ENCODE results near the gene C7orf57.

Gene C7orf57

GRCh38 chr7:48091506-48092433, 56.4 kb downstream of the C7orf57 start:
- H3K27me3 ChIP-seq = no peaks in the 10 kb centered on the region
- peaks cover 0 to 33% (median 26%) of the 10 kb centered on the region in 3 donors for H3K36me3 ChIP-seq
- intact Hi-C loops (cut with DNase I; ENCODE audit: low total_unique reads) = no loop called here
- no peaks in the 10 kb centered on the region for H3K9me3 ChIP-seq
- no peak for DNase-seq
- H3K4me3 ChIP-seq = no peak overlapping the region
- H3K27ac ChIP-seq = no peak overlapping the region
- H3K4me1 ChIP-seq = peaks cover 3 to 41% (median 38%) of the 10 kb centered on the region in 4 donors
- TF ChIP-seq CTCF (IDR thresholded peaks at IDR 0.05) = no peak

GRCh38 chr7:48094861-48095293, 59.5 kb downstream of the C7orf57 start:
- H3K4me1 ChIP-seq = peaks cover 3 to 23% (median 20%) of the 10 kb centered on the region in 4 donors
- H3K27ac ChIP-seq = peak overlapping the region; percentile 21 to 52
- H3K36me3 ChIP-seq = peaks cover 0 to 49% (median 41%) of the 10 kb centered on the region in 3 donors
- no peak for DNase-seq
- no peak for TF ChIP-seq CTCF (IDR thresholded peaks at IDR 0.05)
- no peaks in the 10 kb centered on the region for H3K27me3 ChIP-seq
- H3K9me3 ChIP-seq = no peaks in the 10 kb centered on the region
- no peak overlapping the region for H3K4me3 ChIP-seq
- intact Hi-C loops (cut with DNase I; ENCODE audit: low total_unique reads) = no loop called here

GRCh38 chr7:48096273-48096672, 60.9 kb downstream of the C7orf57 start:
- Histone ChIP-seq H3K27ac (peak overlapping the region in 1 of 2 donors; percentile 20), H3K4me1 (peaks cover 3 to 22% (median 15%) of the 10 kb centered on the region in 4 donors), H3K9me3 (no peaks in the 10 kb centered on the region), H3K4me3 (no peak overlapping the region), H3K27me3 (no peaks in the 10 kb centered on the region), H3K36me3 (peaks cover 0 to 51% (median 49%) of the 10 kb centered on the region in 3 donors)
- TF ChIP-seq CTCF (IDR thresholded peaks at IDR 0.05) = no peak
- DNase-seq = no peak
- intact Hi-C loops (cut with DNase I; ENCODE audit: low total_unique reads) = no loop called here

- peak overlapping the region in 1 of 2 donors; percentile 25 for H3K27ac ChIP-seq
Measured at GRCh38 chr7:48097521-48098231, 62.3 kb downstream of the C7orf57 start.

More at GRCh38 chr7:48097521-48098231, 62.3 kb downstream of the C7orf57 start:
- H3K4me1 ChIP-seq = peaks cover 3 to 22% (median 15%) of the 10 kb centered on the region in 4 donors
- no peak for DNase-seq
- H3K27me3 ChIP-seq = no peaks in the 10 kb centered on the region
- H3K9me3 ChIP-seq = no peaks in the 10 kb centered on the region
- H3K36me3 ChIP-seq = peaks cover 9 to 55% (median 54%) of the 10 kb centered on the region in 3 donors
- intact Hi-C loops (cut with DNase I; ENCODE audit: low total_unique reads) = no loop called here
- no peak overlapping the region for H3K4me3 ChIP-seq
- no peak for TF ChIP-seq CTCF (IDR thresholded peaks at IDR 0.05)
